HL-60 (cell line): Measurements from ENCODE around the gene KCNQ1.

Experiments used
- CTCF ChIP-seq: IDR thresholded peaks from one replicate; pipeline ENCODE4 v1.5.1; 2011; ENCODE audit warnings: low read length, control low read depth, inconsistent platforms; ENCODE audit not compliant: insufficient read depth
- REST ChIP-seq: IDR thresholded peaks from 2 replicates; pipeline ENCODE4 v1.6.1; 2012; ENCODE audit warnings: low read depth; ENCODE audit not compliant: insufficient replicate concordance
- SPI1 ChIP-seq: IDR thresholded peaks from 2 replicates; pipeline ENCODE4 v1.6.1; 2012; ENCODE audit warnings: low read depth, mild to moderate bottlenecking, borderline replicate concordance

GRCh38 chr11:2887515-2888195 lies 442.8 kb downstream of the KCNQ1 start:
- no peak for TF ChIP-seq CTCF
- no peak for TF ChIP-seq SPI1
- no peak for TF ChIP-seq REST
